ENCODE results near the gene GNAT3. TPM values are rescaled to one million over a fixed set of nuclear protein-coding genes. Genes with fewer than 3 reads are reported as not detected.

GNAT3 gene
- total and polyA plus RNA-seq, 7 donors = not detected

GRCh38 chr7:80415522-80415921 lies 96.3 kb downstream of the GNAT3 start:
- peaks cover 0 to 9% (median 2%) of the 10 kb centered on the region in 4 donors for H3K4me1 ChIP-seq
- WGBS, 2 donors = 88 to 89% methylated on average over 1 of the region's 1 CpG
- no peaks in the 10 kb centered on the region for H3K27me3 ChIP-seq
- no peak overlapping the region for H3K27ac ChIP-seq
- no peaks in the 10 kb centered on the region for H3K9me3 ChIP-seq
- H3K4me3 ChIP-seq = no peak overlapping the region
- intact Hi-C loops (cut with DNase I) = no loop called here
- no peaks in the 10 kb centered on the region for H3K36me3 ChIP-seq
- DNase-seq = no peak
- no peak for TF ChIP-seq POLR2AphosphoS5 (IDR thresholded peaks at IDR 0.05)
- TF ChIP-seq EP300 (IDR thresholded peaks at IDR 0.05) = no peak
- TF ChIP-seq POLR2A (IDR thresholded peaks at IDR 0.05) = no peak

DNA sequence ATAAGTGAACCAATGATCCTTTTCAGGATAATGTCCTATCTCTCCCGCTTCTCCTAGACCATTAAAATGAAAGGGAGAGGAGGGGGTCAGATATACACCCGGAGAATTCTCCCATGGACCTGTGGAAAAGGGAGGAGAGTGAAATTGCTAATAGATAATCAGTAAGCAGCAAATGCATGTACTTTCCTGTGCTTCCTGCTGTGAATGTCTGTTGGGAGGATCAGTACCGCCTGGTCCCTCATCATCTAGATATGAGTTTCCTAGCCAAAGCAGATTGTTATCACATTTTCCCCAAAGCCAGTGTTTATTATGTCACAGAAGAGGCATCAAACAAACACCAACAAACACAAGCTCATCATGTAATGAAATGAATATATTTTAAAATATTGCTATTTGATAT lies 96.8 kb downstream of the GNAT3 start:
- no peak for DNase-seq
- H3K9me3 ChIP-seq = no peaks in the 10 kb centered on the region
- TF ChIP-seq POLR2A (IDR thresholded peaks at IDR 0.05) (no peak), EP300 (IDR thresholded peaks at IDR 0.05) (no peak), CTCF (IDR thresholded peaks at IDR 0.05) (no peak), POLR2AphosphoS5 (IDR thresholded peaks at IDR 0.05) (no peak)
- no peaks in the 10 kb centered on the region for H3K36me3 ChIP-seq
- intact Hi-C loops (cut with DNase I) = no loop called here
- H3K4me1 ChIP-seq = peaks cover 0 to 9% (median 2%) of the 10 kb centered on the region in 4 donors
- H3K27me3 ChIP-seq = no peaks in the 10 kb centered on the region
- no peak overlapping the region for H3K27ac ChIP-seq
- 90 to 92% methylated on average over 3 of the region's 3 CpGs for WGBS, 2 donors
- H3K4me3 ChIP-seq = no peak overlapping the region

DNA sequence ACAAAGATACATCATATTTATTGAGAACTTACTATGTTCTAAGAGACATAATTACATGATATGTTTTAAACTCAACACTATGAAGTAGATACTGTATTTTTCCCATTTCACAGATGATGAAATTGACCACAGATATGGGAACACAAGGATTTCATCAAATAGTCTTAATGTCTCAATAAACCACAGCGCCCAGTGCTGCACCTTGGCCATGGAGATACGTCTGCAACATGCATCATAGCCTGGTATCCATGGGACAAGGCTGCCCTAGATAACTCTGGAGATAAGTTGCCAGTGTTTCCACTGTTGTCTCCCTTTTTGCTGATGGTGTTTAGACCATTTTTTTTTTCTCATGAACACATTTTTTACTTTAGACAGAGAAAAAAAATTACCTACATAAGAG lies 97.5 kb downstream of the GNAT3 start:
- no peak for TF ChIP-seq POLR2AphosphoS5 (IDR thresholded peaks at IDR 0.05)
- TF ChIP-seq EP300 (IDR thresholded peaks at IDR 0.05) = no peak
- Histone ChIP-seq H3K4me3 (no peak overlapping the region), H3K27me3 (no peaks in the 10 kb centered on the region), H3K27ac (no peak overlapping the region), H3K36me3 (no peaks in the 10 kb centered on the region), H3K9me3 (no peaks in the 10 kb centered on the region), H3K4me1 (peaks cover 0 to 9% (median 2%) of the 10 kb centered on the region in 4 donors)
- DNase-seq = no peak
- intact Hi-C loops (cut with DNase I) = no loop called here
- 90% methylated on average over 2 of the region's 2 CpGs for WGBS, 2 donors

DNA sequence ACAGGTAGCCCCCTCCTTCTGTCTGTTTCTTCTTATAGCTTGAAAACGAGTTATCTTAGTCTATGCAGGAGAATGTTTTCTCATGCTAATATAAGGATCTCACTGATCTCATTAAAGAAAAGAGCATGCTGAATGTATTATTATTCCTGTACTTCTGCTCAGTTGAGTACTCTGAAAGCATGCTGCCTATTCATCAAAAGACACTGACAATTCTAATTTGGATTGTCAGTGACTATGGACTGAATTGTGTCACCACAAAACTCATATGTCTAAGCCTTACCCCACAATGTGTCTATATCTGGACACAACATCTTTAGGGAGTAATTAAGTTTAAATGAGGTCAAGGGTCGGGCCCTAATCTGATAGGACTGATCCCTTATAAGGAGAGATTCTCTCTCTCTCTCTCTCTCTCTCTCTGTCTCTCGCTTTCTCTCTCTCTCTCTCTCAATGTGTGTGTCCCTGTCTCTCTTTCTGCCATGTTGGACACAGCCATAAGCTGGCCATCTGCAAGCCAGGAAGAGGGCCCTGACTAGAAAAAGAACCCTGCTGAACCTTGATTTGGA lies 98.4 kb downstream of the GNAT3 start:
- no peak for TF ChIP-seq CTCF (IDR thresholded peaks at IDR 0.05)
- Histone ChIP-seq H3K9me3 (no peaks in the 10 kb centered on the region), H3K4me1 (peaks cover 0 to 9% (median 2%) of the 10 kb centered on the region in 4 donors), H3K27me3 (no peaks in the 10 kb centered on the region), H3K36me3 (no peaks in the 10 kb centered on the region), H3K27ac (no peak overlapping the region), H3K4me3 (no peak overlapping the region)
- no peak for DNase-seq
- 69 to 72% methylated on average over 3 of the region's 3 CpGs for WGBS, 2 donors
- intact Hi-C loops (cut with DNase I) = no loop called here

- no peak overlapping the region for H3K4me3 ChIP-seq
- intact Hi-C loops (cut with DNase I) = no loop called here
- H3K36me3 ChIP-seq = no peaks in the 10 kb centered on the region
- TF ChIP-seq POLR2A (IDR thresholded peaks at IDR 0.05) (no peak), POLR2AphosphoS5 (IDR thresholded peaks at IDR 0.05) (no peak), EP300 (IDR thresholded peaks at IDR 0.05) (no peak), CTCF (IDR thresholded peaks at IDR 0.05) (no peak)
- H3K4me1 ChIP-seq = peaks cover 0 to 9% (median 2%) of the 10 kb centered on the region in 4 donors
- 94 to 100% methylated on average over 1 of the region's 1 CpG for WGBS, 2 donors
- H3K9me3 ChIP-seq = no peaks in the 10 kb centered on the region
- no peaks in the 10 kb centered on the region for H3K27me3 ChIP-seq
- no peak for DNase-seq
- H3K27ac ChIP-seq = no peak overlapping the region
Observed at GRCh38 chr7:80412842-80413241, 99.0 kb downstream of the GNAT3 start.

- Histone ChIP-seq H3K4me3 (no peak overlapping the region), H3K36me3 (no peaks in the 10 kb centered on the region), H3K27ac (no peak overlapping the region), H3K4me1 (peaks cover 0 to under 1% (median 0%) of the 10 kb centered on the region in 4 donors), H3K27me3 (no peaks in the 10 kb centered on the region), H3K9me3 (no peaks in the 10 kb centered on the region)
- intact Hi-C loops (cut with DNase I) = no loop called here
- no peak for DNase-seq
- 83 to 86% methylated on average over 2 of the region's 2 CpGs for WGBS, 2 donors
- TF ChIP-seq CTCF (IDR thresholded peaks at IDR 0.05) = no peak
- no peak for TF ChIP-seq POLR2AphosphoS5 (IDR thresholded peaks at IDR 0.05)
- no peak for TF ChIP-seq POLR2A (IDR thresholded peaks at IDR 0.05)
- TF ChIP-seq EP300 (IDR thresholded peaks at IDR 0.05) = no peak
Observed at GRCh38 chr7:80411621-80412020, 100.2 kb downstream of the GNAT3 start.

Measured in sigmoid colon (tissue), 7 donors.